A204.1 (cell line): Measurements from ENCODE around the gene HNMT.

Experiments used
- FAIRE-seq: peaks from 2 replicates; lab custom pipeline; 2012; peaks lifted over from hg19 to GRCh38; lab: Jason Lieb, UNC

Gene HNMT

DNA sequence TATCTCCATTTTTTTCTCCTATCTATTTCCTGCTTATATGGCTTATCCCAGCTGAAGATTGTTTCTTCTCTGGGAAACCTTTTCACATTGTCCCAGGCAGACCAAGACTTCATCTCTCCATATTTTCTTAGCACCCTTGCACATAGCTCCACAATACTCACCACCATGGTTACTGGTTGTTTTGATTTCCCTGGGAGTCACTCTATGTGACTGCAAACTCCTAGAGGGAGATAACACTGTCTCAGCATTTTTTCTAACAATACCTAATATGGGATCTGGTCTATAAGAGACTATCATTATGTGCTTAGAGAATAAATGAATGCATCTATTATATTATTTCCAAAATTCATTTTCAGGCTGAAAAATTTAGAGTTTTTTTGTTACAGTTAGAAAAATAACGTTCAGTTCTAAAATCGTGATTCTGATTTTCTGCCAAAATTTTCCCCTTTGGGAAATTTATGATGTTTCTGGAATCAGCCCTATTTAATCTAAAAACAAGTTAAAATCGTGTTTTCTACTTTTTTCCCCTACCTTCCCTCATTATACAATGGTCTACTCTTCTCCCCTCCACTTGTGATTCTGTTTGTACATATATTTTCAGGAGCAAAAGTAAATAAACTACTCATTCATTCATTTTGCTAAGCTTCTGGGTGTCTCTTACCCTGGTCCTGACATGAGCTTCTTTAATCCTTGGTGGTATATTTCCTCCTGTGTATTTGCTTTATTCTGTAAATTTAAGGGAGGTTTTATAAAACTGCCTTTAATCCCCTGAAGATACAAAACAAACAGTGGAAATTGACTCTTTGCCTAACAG is 95.4 kb downstream of the HNMT start:
- FAIRE-seq, result no peak

- FAIRE-seq, result no peak
These were observed 96.0 kb downstream of the HNMT start for GRCh38 chr2:138060301-138060635.

GRCh38 chr2:138061961-138062360 is 97.7 kb downstream of the HNMT start:
- FAIRE-seq, result no peak

- no peak for FAIRE-seq
These were observed 98.9 kb downstream of the HNMT start for GRCh38 chr2:138063181-138063580.
